Mononuclear cell (primary cell): ENCODE data around the gene TMEM235. TPM values are rescaled to one million over a fixed set of nuclear protein-coding genes. Genes with fewer than 3 reads are reported as not detected.
"Not testable (repeated sequence)": the region's sequence is repeated elsewhere in the genome, so short reads cannot be mapped to it uniquely, and the experiment has no call there.

Source experiments
- H3K27me3 ChIP-seq: 2 replicates; pipeline ENCODE4 v1.6.0; 2011; ENCODE audit warnings: low read length, control low read depth; ENCODE audit not compliant: insufficient read depth
- H3K4me1 ChIP-seq: 2 replicates; pipeline ENCODE4 v1.5.1; 2011; ENCODE audit warnings: mild to moderate bottlenecking, low read length, control low read depth; ENCODE audit not compliant: insufficient read depth
- H3K4me3 ChIP-seq: 2 replicates; pipeline ENCODE4 v1.5.1; 2011; ENCODE audit warnings: mild to moderate bottlenecking, low read length, moderate library complexity
- H3K9me3 ChIP-seq: 2 replicates; pipeline ENCODE4 v1.5.1; 2011; ENCODE audit warnings: low read depth, mild to moderate bottlenecking, control low read depth, low read length
- total RNA-seq: library from RNA; depleted of rRNA; stranded (reverse); fragments of >200 nt; gene quantifications from one replicate; pipeline ENCODE4 v1.2.3, GENCODE V29; 2012

TMEM235 gene
- total RNA-seq, 1 donor = not detected

DNA sequence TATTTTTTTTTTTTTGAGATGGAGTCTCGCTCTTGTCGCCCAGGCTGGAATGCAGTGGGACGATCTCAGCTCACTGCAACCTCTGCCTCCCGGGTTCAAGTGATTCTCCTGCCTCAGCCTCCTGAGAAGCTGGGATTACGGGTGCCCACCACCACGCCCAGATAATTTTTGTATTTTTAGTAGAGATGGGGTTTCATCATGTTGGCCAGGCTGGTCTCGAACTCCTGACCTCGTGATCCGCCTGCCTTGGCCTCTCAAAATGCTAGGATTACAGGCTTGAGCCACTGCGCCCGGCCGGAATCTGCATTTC is 22.2 kb downstream of the TMEM235 start:
- not testable (repeated sequence) for H3K27me3 ChIP-seq, H3K4me3 ChIP-seq, H3K9me3 ChIP-seq
- H3K4me1 ChIP-seq = peaks cover 78% of the 10 kb centered on the region

DNA sequence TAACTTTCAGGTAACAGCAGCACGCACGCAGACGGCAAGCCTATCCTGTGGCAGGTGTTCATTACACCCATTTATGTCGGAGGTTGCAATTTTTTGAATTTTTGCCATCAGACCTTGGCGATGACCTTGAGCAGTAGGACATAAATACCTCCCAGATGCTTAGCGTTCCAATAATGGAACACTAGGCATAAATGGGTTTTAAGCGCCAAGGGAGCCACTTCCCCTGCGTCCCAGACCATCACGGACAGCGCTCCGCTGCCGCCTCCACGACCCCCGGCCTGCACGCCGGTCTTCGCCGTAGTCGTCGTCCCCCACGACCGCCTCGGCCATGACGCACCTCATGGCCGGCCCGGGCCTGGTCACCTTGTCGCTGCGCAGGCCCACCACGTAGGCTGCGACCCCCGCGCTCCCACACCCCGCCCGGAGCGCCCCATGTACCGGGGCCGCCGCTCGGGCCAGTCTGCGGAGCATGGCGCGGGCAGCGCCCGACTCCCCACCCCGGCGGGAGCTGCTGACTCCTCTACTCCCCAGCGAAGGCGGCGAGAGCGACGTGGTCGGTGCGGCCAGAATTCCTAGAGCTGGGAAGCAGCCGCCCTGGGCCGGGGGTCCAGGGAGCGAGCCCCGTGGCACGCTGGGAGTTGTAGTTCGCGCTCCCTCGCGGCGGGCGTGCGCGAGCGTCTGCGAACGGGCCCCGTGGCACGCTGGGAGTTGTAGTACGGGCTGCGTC is 22.7 kb downstream of the TMEM235 start:
- no peaks in the 10 kb centered on the region for H3K27me3 ChIP-seq
- peaks cover 82% of the 10 kb centered on the region for H3K4me1 ChIP-seq
- no peaks in the 10 kb centered on the region for H3K9me3 ChIP-seq
- H3K4me3 ChIP-seq = peak overlapping the region; percentile 80

DNA sequence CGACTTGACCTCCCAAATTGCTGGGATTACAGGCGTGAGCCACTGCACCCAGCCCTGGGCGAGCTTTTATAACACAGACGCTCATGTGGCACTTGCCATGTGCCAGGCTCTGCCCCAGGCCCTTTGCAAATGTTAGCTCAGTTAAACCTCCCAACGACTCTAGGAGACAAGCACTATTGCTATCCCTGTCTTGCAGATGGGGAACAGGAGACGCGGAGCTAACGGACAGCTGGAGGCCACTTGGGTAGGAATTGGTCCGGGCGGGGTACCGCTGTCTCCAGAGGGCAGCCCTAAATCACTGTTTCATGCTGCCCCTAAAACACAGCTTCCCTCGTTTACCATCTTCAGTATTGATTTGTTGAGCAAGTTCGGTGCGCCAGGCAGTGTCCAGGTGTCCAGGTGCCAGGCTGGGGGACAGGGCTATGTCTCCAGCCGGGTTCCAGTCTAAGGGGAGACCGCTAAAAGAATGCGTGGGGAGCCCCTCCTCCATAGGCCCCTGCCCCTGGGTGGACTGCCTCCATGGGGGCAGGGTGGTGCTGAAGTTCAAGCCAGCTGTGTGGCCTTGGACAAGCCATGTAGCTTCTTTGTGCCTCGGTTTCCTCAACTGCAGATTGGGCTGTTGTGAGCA is 23.7 kb downstream of the TMEM235 start:
- no peaks in the 10 kb centered on the region for H3K9me3 ChIP-seq
- H3K4me1 ChIP-seq = peaks cover 90% of the 10 kb centered on the region
- no peak overlapping the region for H3K4me3 ChIP-seq
- H3K27me3 ChIP-seq = no peaks in the 10 kb centered on the region

DNA sequence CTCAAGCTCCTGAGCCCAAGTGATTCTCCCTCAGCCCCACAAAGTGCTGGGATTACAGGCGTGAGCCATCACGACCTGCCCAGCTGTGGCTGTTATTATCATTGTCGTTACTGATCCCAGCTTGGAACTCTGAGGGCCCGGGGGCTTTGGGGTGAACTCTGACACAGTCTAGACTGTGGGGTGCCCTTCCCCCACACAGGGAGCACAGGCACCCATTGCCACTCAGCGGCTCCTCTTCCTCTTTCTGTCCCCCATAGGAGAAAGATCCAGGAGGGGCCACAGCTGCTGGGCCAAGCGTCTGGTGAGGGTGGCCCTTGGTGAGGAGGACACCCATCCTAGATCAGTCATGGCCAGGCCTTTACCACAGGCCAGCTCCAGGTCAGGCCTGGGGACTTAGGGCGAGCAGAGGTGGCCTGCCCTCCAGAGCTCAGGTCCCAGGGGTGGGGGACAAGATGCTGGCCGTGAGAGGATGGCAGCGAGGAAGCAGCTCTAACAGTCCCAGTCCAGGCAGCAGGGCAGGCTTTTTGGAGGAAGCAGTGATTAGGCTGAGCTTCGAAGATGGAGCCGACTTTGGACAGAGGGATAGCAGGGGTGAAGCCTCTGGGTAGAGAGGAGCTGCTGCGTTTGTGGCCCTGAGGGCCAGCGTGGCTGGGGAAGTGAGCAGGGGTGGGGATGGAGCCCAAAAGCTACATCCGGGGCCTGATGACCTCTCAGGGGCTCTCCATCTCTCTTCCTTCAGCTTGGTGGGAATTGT is 24.7 kb downstream of the TMEM235 start:
- Histone ChIP-seq H3K4me1 (peaks cover 90% of the 10 kb centered on the region), H3K4me3 (no peak overlapping the region), H3K9me3 (no peaks in the 10 kb centered on the region), H3K27me3 (no peaks in the 10 kb centered on the region)

DNA sequence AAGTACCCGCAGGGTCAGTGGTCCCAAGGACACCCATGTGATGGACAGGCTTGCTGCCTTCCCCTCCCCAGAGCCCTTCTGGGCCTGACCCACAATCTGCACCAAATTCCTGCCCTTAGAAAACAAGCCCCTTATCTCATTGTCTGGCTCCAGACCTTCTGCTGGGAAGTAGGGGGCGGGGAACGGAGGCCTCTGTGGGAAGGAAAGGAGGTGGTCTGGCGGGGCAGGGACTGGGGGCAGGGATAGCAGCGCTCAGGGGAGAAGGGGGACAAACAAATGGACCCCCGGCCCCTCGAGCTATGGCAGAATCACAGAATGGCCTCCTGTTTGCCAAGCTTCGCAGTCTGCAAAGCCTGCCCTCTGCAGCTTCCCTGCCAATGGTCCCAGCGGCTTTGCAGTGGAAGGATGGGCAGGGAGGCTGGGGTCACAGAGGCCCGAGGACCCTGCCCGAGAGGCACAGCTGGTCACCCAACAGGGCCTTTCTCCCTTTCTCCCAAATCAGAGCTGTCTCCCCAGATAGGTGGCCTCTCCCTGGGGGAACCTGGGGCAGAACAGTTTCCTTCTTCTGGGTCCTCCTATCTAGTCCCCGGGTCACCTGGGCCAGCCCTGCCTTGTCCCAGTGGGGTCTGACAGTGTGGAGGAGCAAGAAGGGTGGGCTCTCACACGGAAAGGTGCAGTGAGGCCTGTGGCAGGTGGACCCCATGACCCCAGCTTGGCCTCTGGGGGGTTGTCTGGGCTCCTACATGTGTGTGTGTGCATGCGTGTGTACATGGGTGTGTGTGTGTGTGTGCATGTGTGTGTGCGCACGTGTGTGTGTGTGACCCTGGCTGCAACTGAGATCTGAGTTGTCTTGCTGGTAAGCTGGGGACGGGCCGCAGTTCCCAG is 25.5 kb downstream of the TMEM235 start:
- H3K4me3 ChIP-seq = no peak overlapping the region
- H3K27me3 ChIP-seq = no peaks in the 10 kb centered on the region
- H3K4me1 ChIP-seq = peaks cover 88% of the 10 kb centered on the region
- no peaks in the 10 kb centered on the region for H3K9me3 ChIP-seq

DNA sequence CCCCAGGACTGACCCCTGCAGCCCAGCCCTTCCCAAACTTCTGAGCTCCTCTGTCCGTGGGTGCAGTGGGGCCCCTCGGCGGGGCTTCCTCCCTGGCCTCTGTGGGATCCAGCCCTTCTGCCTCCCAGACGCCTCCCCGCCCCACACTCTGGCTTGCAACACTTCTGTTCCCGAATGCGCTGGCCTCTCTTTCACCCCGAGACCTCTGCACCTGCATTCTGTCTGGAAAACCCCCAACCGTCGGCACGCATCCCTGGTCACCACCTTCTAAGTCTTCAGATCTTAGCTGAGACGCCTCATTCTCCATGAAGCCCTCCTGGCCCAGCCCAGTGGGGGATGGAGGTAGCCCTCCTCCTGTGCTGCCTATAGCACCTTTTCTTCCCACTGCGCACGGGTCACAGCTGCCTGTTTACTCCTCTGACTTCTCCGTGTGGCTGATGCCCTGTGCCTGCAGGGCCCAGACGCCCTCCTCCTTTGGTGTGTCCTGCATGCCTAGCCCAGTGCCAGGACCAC is 26.4 kb downstream of the TMEM235 start:
- Histone ChIP-seq H3K27me3 (no peaks in the 10 kb centered on the region), H3K4me3 (no peak overlapping the region), H3K9me3 (no peaks in the 10 kb centered on the region), H3K4me1 (peaks cover 90% of the 10 kb centered on the region)

DNA sequence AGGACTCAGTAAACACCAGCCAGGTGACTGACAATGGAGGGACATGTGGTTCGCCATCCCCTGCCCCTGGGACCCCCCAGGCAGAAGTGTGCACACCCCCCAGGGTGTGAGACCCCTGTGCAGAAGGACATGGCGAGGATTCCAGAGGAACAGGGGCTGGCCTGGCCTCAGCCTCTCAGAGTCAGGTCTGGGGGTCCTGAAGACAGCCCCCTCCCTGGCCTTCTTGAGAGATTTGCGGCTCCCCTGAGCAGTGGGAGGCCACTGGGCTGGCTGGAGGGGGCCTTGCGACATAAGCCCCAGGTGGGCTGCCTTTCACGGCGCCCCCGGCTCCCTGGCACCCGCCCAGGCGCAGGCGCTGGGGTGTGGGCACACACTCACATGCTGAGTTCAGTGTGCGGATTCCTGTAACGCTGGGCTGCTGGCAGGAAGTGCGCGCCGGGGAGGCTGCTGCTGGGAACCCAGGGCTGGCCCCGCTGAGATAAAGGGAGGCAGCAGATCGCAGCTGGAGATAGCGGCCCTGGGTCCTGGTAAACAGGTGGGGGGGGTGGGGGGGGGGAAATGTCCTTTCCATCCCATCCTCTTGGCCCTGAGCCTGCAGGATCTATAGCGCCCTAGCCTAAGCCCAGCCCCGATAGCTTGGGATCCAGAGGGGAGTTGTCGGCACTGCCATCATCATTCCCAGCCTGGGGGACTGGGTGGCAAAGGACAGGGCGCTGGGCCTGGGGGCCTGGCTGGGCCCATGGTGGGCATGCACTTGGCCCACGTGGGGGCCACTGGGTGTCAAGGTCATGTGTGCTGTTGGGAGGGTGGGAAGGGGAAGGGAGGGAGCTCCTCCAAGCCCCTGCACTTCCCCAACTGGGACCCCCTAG is 27.1 kb downstream of the TMEM235 start:
- H3K4me3 ChIP-seq = peak overlapping the region; percentile 15
- H3K4me1 ChIP-seq = peaks cover 91% of the 10 kb centered on the region
- no peaks in the 10 kb centered on the region for H3K27me3 ChIP-seq
- H3K9me3 ChIP-seq = no peaks in the 10 kb centered on the region

DNA sequence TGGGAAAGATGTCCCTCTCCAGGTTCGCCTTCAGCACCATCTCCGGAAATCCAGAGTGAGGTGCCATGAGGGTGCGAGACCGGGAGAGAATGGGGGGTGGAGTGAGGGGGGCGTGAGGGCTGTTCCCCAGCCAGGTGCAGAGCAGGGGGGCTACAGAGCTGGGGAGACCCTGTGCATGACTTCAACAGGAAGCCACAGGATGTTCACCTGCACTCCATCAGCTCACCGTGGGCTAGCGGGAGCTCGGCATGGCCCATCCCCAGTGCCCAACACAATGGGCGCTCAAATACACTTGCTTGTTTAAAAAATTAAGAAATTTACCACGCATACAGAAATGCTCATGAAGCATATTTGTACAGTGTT is 27.7 kb downstream of the TMEM235 start:
- Histone ChIP-seq H3K4me3 (peak overlapping the region; percentile 15), H3K4me1 (peaks cover 90% of the 10 kb centered on the region), H3K27me3 (no peaks in the 10 kb centered on the region), H3K9me3 (no peaks in the 10 kb centered on the region)

DNA sequence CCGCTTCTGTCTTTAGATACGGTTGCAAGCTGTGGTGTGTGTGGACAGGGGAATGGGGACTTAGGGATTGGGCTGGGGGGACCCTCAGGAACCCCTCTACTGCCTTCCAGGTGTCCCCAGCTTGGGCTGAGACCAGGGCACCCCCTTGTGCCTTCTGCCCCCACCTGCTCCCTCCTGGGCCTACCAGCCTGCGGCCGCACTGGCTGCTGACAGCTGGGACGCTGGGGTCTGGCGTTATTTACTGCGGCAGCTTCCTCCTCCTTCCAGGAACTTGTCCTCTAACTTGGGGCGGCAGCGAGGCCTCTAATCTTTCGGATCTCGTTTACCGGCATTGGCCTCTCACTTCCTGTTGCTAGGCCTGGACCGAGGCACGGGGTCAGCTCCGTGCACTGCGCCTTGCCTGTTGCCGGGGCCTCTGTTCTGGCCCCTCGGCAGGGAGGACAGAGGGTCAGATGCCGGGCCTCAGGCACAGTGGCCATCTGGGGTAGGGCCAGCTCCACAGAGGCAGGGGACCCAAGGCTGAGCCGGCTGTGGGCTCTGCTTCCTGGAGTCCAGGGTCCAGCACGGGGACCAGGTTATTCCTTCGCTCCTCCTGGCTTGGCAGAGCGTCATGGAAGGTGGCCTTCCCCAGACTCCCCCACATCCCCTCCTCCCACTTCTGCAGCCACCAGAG is 31.8 kb downstream of the TMEM235 start:
- H3K27me3 ChIP-seq = no peaks in the 10 kb centered on the region
- H3K4me1 ChIP-seq = peaks cover 53% of the 10 kb centered on the region
- H3K9me3 ChIP-seq = no peaks in the 10 kb centered on the region
- no peak overlapping the region for H3K4me3 ChIP-seq

DNA sequence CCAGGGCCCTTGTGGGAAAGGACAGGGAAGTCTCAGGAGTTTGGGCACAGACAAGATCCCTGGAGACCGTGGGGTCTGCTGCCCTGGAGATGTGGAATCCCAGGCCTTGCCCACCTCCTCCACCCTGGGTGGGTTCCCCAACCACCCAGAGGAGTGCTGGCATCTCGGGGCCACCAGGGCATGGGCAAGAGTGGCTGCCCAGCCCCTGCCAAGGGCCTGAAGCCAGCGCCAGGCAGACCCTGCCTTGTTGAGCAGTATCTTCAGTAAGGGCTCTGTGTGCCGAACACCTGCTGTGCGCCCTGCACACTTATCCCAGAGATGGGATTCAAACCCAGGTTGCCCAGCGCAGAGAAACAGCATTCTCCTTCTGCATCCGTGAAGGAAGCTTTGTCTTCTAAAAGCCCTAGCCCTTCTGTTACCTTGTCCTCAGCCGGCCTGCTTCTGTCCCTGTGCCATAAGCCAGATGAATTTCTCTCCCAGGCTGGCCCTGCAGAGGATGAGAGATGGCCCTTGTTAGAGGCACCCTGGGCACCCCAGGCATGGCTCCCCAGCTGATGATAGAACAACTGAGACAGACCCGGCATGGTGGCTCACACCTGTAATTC is 32.4 kb downstream of the TMEM235 start:
- H3K4me1 ChIP-seq = peaks cover 48% of the 10 kb centered on the region
- no peaks in the 10 kb centered on the region for H3K9me3 ChIP-seq
- no peak overlapping the region for H3K4me3 ChIP-seq
- no peaks in the 10 kb centered on the region for H3K27me3 ChIP-seq

DNA sequence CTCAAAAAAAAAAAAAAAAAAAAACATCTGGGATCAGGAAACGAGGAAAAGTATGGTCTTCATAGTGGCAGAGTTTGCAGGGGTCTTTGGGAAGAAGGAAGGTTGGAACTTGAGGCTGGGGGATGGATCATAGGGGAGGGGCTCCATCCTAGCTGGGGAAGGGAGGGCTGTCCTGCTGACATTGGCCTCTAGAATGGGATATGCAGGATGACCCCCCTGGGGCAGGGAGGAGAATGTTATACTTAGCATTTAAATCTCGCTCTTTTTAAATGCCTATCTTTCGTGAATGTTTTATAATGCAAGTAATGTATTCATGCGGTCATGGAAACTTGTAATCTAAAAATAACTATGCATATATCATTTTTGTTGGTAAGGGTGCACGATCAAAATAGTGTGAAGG is 33.2 kb downstream of the TMEM235 start:
- H3K27me3 ChIP-seq = no peaks in the 10 kb centered on the region
- H3K4me1 ChIP-seq = peaks cover 40% of the 10 kb centered on the region
- no peaks in the 10 kb centered on the region for H3K9me3 ChIP-seq
- no peak overlapping the region for H3K4me3 ChIP-seq

DNA sequence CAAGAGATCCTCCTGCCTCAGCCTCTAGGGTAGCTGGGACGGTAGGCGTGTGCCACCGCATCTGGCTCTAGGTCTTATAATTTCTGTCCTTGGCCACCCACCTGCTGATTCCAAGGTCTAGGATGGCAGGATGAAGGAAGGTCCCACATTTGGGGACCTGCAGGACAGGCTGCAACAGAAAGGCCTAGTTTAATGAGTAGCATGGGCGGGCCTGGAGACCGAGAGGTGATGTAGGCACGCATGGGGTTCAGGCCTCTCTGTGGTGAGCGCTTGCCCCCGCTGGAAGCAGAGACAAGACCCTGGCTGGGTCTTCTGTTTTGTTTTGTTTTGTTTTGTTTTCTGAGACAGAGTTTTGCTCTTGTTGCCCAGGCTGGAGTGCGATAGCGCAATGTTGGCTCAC is 33.7 kb downstream of the TMEM235 start:
- Histone ChIP-seq H3K9me3 (no peaks in the 10 kb centered on the region), H3K27me3 (no peaks in the 10 kb centered on the region), H3K4me3 (no peak overlapping the region), H3K4me1 (peaks cover 38% of the 10 kb centered on the region)

DNA sequence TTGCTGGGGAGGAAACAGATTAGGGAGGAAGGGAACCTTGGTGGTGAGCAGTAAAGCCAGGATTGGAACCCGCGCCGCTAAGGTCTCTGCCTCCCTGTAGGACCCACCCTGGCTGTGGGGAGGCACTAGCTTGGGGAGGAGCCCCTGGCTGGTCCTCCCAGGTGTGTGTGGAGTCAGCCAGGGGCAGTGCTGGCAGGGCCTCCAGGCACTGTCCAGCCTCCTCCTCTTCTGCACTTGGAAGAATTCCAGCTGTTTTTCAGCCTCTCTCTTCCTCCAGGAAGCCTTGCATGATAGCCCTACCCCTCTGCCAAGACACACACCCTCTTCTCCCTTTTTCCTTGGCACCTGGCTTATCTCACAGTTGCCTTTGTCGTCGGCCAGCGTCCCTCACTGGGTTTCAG is 34.8 kb downstream of the TMEM235 start:
- no peak overlapping the region for H3K4me3 ChIP-seq
- H3K9me3 ChIP-seq = no peaks in the 10 kb centered on the region
- H3K27me3 ChIP-seq = no peaks in the 10 kb centered on the region
- peaks cover 27% of the 10 kb centered on the region for H3K4me1 ChIP-seq
